B cell (primary cell): ENCODE data around the gene ETV6. TPM values are rescaled to one million over a fixed set of nuclear protein-coding genes. Genes with fewer than 3 reads are reported as not detected.

ENCODE experiments used
- ATAC-seq: fragments of 200-7000 bp; cut with Tn5 transposase; one replicate; pipeline ENCODE4 v1.10.0; 2021; ENCODE audit warnings: low read depth, mild to moderate bottlenecking, moderate number of reproducible peaks, moderate library complexity
- CTCF ChIA-PET: fragments of 350-600 bp; sonication (Branson Sonifier 250); formaldehyde crosslinking; loops from one replicate; lab custom pipeline; 2021; ENCODE audit warnings: antibody characterized with exemption, inconsistent platforms; lab: Charles Lee
- POLR2A ChIA-PET: fragments of 350-600 bp; sonication (Branson Sonifier 250); formaldehyde crosslinking; loops from one replicate; lab custom pipeline; 2021; ENCODE audit warnings: antibody characterized with exemption; lab: Charles Lee
- DNase-seq: peaks from one replicate; pipeline ENCODE4 v3.0.0; 2013
- H2AFZ ChIP-seq: 2 replicates; pipeline ENCODE4 v1.6.1; 2012; ENCODE audit warnings: mild to moderate bottlenecking, low read depth, low read length; ENCODE audit not compliant: insufficient read depth, poor library complexity, severe bottlenecking
- H3K27ac ChIP-seq, 2 donors: 1 replicate in 1 of 2; 2 replicates in 1 of 2; pipeline ENCODE4 v1.5.1; 2012 to 2013; ENCODE audit warnings: low read length in 2 of 2, mild to moderate bottlenecking in 2 of 2, moderate library complexity in 1 of 2
- H3K27me3 ChIP-seq, 4 experiments: fragments of 200-600 bp in 1 of 4; sonication (generic) in 1 of 4; replicated peaks in 1 of 4; 1 replicate in 2 of 4; 2 replicates in 2 of 4; pipeline versions ENCODE4 v1.6.1 to v1.7.0; 2013 to 2016; ENCODE audit warnings: low read length in 3 of 4, mild to moderate bottlenecking in 2 of 4, mixed read lengths in 1 of 4, moderate library complexity in 1 of 4; ENCODE audit not compliant: insufficient read depth in 4 of 4, control insufficient read depth in 3 of 4; ENCODE audit errors: control extremely low read depth in 1 of 4
- H3K36me3 ChIP-seq, 2 experiments: replicated peaks in 1 of 2; 1 replicate in 1 of 2; 2 replicates in 1 of 2; pipeline versions ENCODE4 v1.6.1 to v1.7.1; 2013; ENCODE audit warnings: low read length in 1 of 2; ENCODE audit not compliant: insufficient read depth in 2 of 2, control insufficient read depth in 1 of 2; ENCODE audit errors: control extremely low read depth in 1 of 2, extremely low read depth in 1 of 2
- H3K4me1 ChIP-seq, 2 donors: fragments of 200-600 bp in 1 of 2; sonication (generic) in 1 of 2; 1 replicate in 1 of 2; 2 replicates in 1 of 2; pipeline versions ENCODE4 v1.5.1 to v1.6.1; 2013 to 2017; ENCODE audit warnings: low read length in 2 of 2; ENCODE audit not compliant: control insufficient read depth in 2 of 2, insufficient read depth in 2 of 2
- H3K4me2 ChIP-seq: replicated peaks from 2 replicates; pipeline ENCODE3; 2012; ENCODE audit warnings: mild to moderate bottlenecking, low read depth, low read length; ENCODE audit not compliant: poor library complexity, severe bottlenecking
- H3K4me3 ChIP-seq, 5 experiments: fragments of 200-600 bp in 1 of 5; sonication (generic) in 1 of 5; 1 replicate in 3 of 5; 2 replicates in 2 of 5; pipeline versions ENCODE4 v1.5.1 to v1.7.0; 2011 to 2016; ENCODE audit warnings: low read length in 4 of 5, mild to moderate bottlenecking in 4 of 5, low read depth in 2 of 5, control low read depth in 1 of 5, moderate library complexity in 1 of 5; ENCODE audit not compliant: insufficient read depth in 1 of 5; ENCODE audit errors: control extremely low read depth in 1 of 5, extremely low read depth in 1 of 5
- H3K79me2 ChIP-seq: fragments of 200-600 bp; sonication (generic); one replicate; pipeline ENCODE4 v1.6.0; 2016; ENCODE audit warnings: low read length; ENCODE audit not compliant: control insufficient read depth, insufficient read depth
- H3K9ac ChIP-seq: fragments of 200-600 bp; sonication (generic); 2 replicates; pipeline ENCODE4 v1.6.1; 2017; ENCODE audit warnings: mild to moderate bottlenecking, low read length, moderate library complexity
- H3K9me3 ChIP-seq, 3 donors: one replicate each; pipeline versions ENCODE4 v1.6.1 to v1.7.1; 2013; ENCODE audit warnings: low read length in 2 of 3; ENCODE audit not compliant: control insufficient read depth in 2 of 3, insufficient read depth in 1 of 3; ENCODE audit errors: control extremely low read depth in 1 of 3
- H4K20me1 ChIP-seq: 2 replicates; pipeline ENCODE4 v1.6.0; 2012; ENCODE audit warnings: mild to moderate bottlenecking, low read length; ENCODE audit not compliant: insufficient read depth, control insufficient read depth, poor library complexity, severe bottlenecking
- H3K27ac Mint-ChIP-seq: one replicate; pipeline ENCODE4 v1.8.0; 2021; ENCODE audit warnings: mixed read lengths
- H3K27me3 Mint-ChIP-seq: one replicate; pipeline ENCODE4 v1.8.0; 2021; ENCODE audit warnings: mixed read lengths
- H3K4me1 Mint-ChIP-seq: one replicate; pipeline ENCODE4 v1.8.0; 2021; ENCODE audit warnings: mixed read lengths
- H3K4me3 Mint-ChIP-seq: one replicate; pipeline ENCODE4 v1.8.0; 2021; ENCODE audit warnings: mixed read lengths
- H3K9me3 Mint-ChIP-seq: one replicate; pipeline ENCODE4 v1.8.0; 2022; ENCODE audit warnings: mixed read lengths; ENCODE audit not compliant: insufficient read depth
- CTCF ChIP-seq: fragments of 200-600 bp; IDR thresholded peaks from one replicate; pipeline ENCODE4 v1.8.0; 2022; ENCODE audit warnings: antibody characterized with exemption, mild to moderate bottlenecking
- EZH2 ChIP-seq: IDR thresholded peaks from 2 replicates; pipeline ENCODE4 v1.6.1; 2012; ENCODE audit warnings: borderline replicate concordance, low read depth, mild to moderate bottlenecking, moderate library complexity, low read length; ENCODE audit not compliant: insufficient read depth, poor library complexity, severe bottlenecking
- WGBS: methylation state at CpG from one replicate; pipeline ENCODE4 v1.1.5; 2013; ENCODE audit warnings: missing lambda C conversion rate; ENCODE audit not compliant: insufficient coverage; 5-methylcytosine and 5-hydroxymethylcytosine counted together
- intact Hi-C: fragments of 100-400 bp; cut with micrococcal nuclease; formaldehyde crosslinking; loops from one replicate; pipeline ENCODE4 v1.10.0; 2022
- polyA plus RNA-seq: library from polyadenylated mRNA; depleted of rRNA; stranded (reverse); fragments of >200 nt; gene quantifications from 2 replicates; pipeline ENCODE4 v1.2.3, GENCODE V29; 2012
- total RNA-seq, 2 donors: library from RNA; stranded (reverse); fragments of 120-200 nt in 1 of 2; gene quantifications; 1 replicate in 1 of 2; 2 replicates in 1 of 2; pipeline versions ENCODE4 v1.2.3 to v1.2.4, GENCODE V29; 2013 to 2022

Gene ETV6
- total and polyA plus RNA-seq, 2 donors (not counting 1 experiment from before 2014, with no cell fraction given) = 17.4 to 123 TPM

DNA sequence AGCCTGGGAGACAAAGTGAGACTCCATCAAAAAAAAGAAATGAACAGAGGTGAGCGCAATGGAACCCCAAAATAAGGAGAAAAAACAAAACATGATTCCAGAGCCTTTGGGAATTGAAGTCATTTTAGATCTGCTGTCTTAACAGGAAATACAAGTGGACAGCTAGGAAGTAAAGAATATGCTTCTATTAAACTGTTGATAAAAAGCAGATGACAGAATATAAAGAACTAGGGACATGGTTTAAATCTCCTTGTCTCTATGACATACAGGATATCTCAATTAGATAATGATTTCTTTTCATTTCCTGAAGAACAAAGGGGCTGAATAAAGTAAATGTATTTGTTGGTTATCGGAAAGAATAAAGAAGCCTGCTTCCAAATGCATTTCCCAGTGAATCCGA lies 49.3 kb upstream of the ETV6 start:
- Histone ChIP-seq H3K9ac (no peak overlapping the region), H3K27me3 (no peaks in the 10 kb centered on the region), H3K4me2 (no peak overlapping the region), H4K20me1 (no peaks in the 10 kb centered on the region), H3K79me2 (no peaks in the 10 kb centered on the region), H3K4me1 (peaks cover 1 to 2% of the 10 kb centered on the region in 2 donors), H3K9me3 (no peaks in the 10 kb centered on the region), H3K36me3 (no peaks in the 10 kb centered on the region), H3K27ac (no peak overlapping the region), H3K4me3 (no peak overlapping the region), H2AFZ (no peak overlapping the region)
- ChIA-PET CTCF (interaction anchor here (0.6 kb wide), 1 partner anchor 210 kb away, joined by 6 read pairs; no protein-coding TSS in a partner anchor), POLR2A (no interaction called here)
- peaks cover 3% of the 10 kb centered on the region for H3K27me3 Mint-ChIP-seq
- H3K9me3 Mint-ChIP-seq = no peaks in the 10 kb centered on the region
- WGBS = 100% methylated on average over 1 of the region's 3 CpGs
- H3K27ac Mint-ChIP-seq = no peak overlapping the region
- ATAC-seq (no peak), DNase-seq (no peak)
- H3K4me1 Mint-ChIP-seq = no peaks in the 10 kb centered on the region
- no peak overlapping the region for H3K4me3 Mint-ChIP-seq
- intact Hi-C loops = no loop called here
- TF ChIP-seq EZH2 (no peak), CTCF (no peak)

DNA sequence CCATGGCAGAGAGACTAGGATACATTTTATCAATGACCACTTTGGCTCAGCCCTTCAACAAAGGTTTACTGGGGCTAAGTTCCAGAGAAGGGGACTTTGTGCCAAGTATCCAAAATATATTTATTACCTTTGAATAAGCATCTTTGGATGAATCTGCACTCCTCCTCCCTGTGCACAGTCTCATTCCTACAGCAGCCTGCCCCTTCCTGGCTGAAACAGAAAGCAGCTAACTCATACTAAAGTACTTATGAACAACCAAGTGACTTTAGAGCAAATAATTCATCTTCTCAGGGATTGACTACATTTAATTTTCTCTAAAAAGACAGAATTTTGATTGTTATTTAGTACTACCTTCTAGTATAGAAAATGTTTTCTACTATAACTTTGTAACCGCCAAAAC lies 47.8 kb upstream of the ETV6 start:
- no peak overlapping the region for H3K27ac Mint-ChIP-seq

More for the DNA sequence above, 47.8 kb upstream of the ETV6 start:
- no peaks in the 10 kb centered on the region for H3K9me3 ChIP-seq
- Mint-ChIP-seq H3K4me1 (no peaks in the 10 kb centered on the region), H3K4me3 (no peak overlapping the region), H3K27me3 (peaks cover 3% of the 10 kb centered on the region), H3K9me3 (no peaks in the 10 kb centered on the region)
- DNase-seq (no peak), ATAC-seq (no peak)
- H3K4me1 ChIP-seq = no peaks in the 10 kb centered on the region
- CTCF ChIA-PET = no interaction called here
- no peak overlapping the region for H3K4me3 ChIP-seq
- WGBS = no CpG with 5 or more reads among the region's 1 CpG
- no peaks in the 10 kb centered on the region for H4K20me1 ChIP-seq
- no peak overlapping the region for H3K27ac ChIP-seq
- H3K36me3 ChIP-seq = no peaks in the 10 kb centered on the region
- no peak for TF ChIP-seq CTCF
- TF ChIP-seq EZH2 = no peak
- no peaks in the 10 kb centered on the region for H3K27me3 ChIP-seq
- POLR2A ChIA-PET = no interaction called here
- intact Hi-C loops = no loop called here
- H2AFZ ChIP-seq = no peak overlapping the region
- H3K79me2 ChIP-seq = no peaks in the 10 kb centered on the region
- H3K9ac ChIP-seq = no peak overlapping the region
- no peak overlapping the region for H3K4me2 ChIP-seq
